NB4 (cell line): ENCODE results near the gene BAMBI.

Experiments used
- MYC ChIP-seq: IDR thresholded peaks from 2 replicates; pipeline ENCODE4 v1.6.1; 2011; ENCODE audit warnings: low read depth, low read length
- POLR2A ChIP-seq: IDR thresholded peaks from 2 replicates; pipeline ENCODE4 v1.6.1; 2011; ENCODE audit warnings: mild to moderate bottlenecking; ENCODE audit not compliant: insufficient read length; ENCODE audit errors: extremely low read depth
- TF ChIP-seq, protein P1 (sequence below): IDR thresholded peaks from one replicate; pipeline ENCODE4 v1.5.1; 2012; ENCODE audit warnings: low read depth, low read length
- TF ChIP-seq, protein P2 (sequence below): IDR thresholded peaks from 2 replicates; pipeline ENCODE4 v1.6.1; 2011; ENCODE audit warnings: low read depth, low read length

GRCh38 chr10:28711776-28712175 lies 34.5 kb downstream of the BAMBI start:
- TF ChIP-seq, protein P1, sequence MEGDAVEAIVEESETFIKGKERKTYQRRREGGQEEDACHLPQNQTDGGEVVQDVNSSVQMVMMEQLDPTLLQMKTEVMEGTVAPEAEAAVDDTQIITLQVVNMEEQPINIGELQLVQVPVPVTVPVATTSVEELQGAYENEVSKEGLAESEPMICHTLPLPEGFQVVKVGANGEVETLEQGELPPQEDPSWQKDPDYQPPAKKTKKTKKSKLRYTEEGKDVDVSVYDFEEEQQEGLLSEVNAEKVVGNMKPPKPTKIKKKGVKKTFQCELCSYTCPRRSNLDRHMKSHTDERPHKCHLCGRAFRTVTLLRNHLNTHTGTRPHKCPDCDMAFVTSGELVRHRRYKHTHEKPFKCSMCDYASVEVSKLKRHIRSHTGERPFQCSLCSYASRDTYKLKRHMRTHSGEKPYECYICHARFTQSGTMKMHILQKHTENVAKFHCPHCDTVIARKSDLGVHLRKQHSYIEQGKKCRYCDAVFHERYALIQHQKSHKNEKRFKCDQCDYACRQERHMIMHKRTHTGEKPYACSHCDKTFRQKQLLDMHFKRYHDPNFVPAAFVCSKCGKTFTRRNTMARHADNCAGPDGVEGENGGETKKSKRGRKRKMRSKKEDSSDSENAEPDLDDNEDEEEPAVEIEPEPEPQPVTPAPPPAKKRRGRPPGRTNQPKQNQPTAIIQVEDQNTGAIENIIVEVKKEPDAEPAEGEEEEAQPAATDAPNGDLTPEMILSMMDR = no peak
- TF ChIP-seq POLR2A (no peak), MYC (no peak)
- TF ChIP-seq, protein P2, sequence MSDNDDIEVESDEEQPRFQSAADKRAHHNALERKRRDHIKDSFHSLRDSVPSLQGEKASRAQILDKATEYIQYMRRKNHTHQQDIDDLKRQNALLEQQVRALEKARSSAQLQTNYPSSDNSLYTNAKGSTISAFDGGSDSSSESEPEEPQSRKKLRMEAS = no peak
